OCI-LY3 (cell line): ENCODE measurements around the gene EXD3.

Experiments used
- CTCF ChIP-seq: fragments of 200-600, 300-600 bp; sonication (generic); IDR thresholded peaks from 2 replicates; pipeline ENCODE4 v1.5.1; 2014; ENCODE audit warnings: antibody characterized with exemption, low read length, low read depth
- EZH2phosphoT487 ChIP-seq: fragments of 200-600 bp; shearing (Covaris generic); IDR thresholded peaks from 2 replicates; pipeline ENCODE4 v1.6.1; 2018; ENCODE audit warnings: antibody characterized with exemption, mixed run types, low read depth

GRCh38 chr9:137441935-137442321 lies 19.0 kb upstream of the EXD3 start:
- no peak for TF ChIP-seq CTCF
- no peak for TF ChIP-seq EZH2phosphoT487
